Globus pallidus (tissue), 1 donor: ENCODE measurements around the gene DUSP1.
A peak's percentile ranks its signal among the peaks of the same experiment; 100 is the strongest.

Experiments used
- DNase-seq: peaks from one replicate; pipeline ENCODE4 v3.0.0-alpha.2; 2015; ENCODE audit warnings: low spot score

The DUSP1 gene

DNA sequence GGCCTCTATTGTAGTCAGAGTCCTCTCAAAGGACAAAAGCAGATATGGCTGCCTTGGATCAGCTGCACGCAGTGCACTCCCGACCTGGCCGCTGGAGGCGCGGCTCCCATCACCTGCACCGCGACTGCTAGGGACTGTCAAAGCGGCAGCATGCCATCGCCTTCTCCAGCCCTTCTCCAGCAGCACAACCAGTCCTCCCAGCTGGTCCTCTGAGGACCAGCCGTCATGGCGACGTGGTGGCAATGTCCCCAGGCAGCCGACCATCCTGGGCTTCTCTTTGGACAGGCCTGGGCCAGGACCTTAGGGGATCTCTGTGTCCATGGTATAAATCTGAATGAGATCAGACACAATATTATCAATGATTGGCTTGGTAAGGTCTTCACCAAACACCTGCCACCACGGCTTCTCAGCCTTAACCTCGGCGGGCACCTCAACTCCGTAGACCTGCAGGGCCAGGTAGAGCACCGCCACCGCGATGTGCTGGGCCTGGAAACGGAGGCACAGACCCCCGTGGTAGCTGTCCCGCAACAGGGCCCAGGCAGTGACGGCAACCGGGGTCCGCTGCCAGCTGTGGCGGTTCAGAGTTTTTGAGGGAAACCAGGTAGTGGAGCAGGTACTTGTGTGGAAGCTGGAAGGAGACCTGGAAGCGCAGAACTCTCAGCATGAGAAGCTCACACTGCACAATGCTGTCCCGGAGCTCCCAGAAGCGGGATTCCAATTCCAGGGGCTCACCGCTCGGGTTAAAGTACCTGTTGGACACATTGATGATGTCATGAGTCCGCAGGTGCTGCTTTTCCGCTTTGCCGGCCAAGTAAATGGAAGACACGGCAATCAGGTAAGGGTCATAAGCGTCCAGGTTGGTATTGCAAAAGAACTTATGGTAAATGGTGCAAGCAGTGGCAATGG is 8.5 kb downstream of the DUSP1 start:
- no peak for DNase-seq

GRCh38 chr5:172760959-172761358 is 10.0 kb downstream of the DUSP1 start:
- no peak for DNase-seq

DNA sequence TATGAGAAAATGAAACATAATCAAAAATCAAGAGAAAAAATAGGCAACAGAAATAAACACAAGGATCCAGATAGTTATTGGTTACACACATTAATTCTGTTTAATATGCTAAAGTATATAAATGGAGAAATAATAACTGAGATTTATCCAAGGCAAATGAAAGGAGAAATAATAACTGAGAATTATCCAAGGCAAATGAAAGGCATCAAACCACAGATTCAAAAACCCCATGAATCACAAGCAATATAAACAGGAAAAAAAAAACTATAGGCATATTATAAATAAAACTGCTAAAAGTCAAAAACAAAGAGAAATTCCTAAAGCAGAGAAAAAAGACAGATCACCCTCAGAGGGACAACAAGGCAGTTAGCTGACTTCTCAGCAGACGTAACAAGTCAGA is 10.9 kb downstream of the DUSP1 start:
- no peak for DNase-seq

DNA sequence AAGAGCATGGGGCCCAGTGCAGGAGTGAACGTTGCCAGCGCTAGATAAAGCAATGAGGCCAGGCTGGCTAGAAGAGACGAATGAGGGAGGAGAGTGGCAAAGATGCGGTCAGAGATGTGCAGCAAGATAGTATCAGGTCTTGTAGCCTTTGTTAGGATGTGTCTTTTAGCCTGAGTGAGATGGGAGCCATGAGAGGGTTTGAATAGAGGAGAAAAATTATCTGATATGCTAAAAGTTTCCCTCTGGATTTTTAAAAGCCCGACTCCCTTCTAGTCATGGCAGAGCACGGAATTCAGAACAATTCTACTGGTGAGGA is 12.2 kb downstream of the DUSP1 start:
- DNase-seq: no peak

GRCh38 chr5:172758077-172758833 is 12.7 kb downstream of the DUSP1 start:
- DNase-seq: no peak

DNA sequence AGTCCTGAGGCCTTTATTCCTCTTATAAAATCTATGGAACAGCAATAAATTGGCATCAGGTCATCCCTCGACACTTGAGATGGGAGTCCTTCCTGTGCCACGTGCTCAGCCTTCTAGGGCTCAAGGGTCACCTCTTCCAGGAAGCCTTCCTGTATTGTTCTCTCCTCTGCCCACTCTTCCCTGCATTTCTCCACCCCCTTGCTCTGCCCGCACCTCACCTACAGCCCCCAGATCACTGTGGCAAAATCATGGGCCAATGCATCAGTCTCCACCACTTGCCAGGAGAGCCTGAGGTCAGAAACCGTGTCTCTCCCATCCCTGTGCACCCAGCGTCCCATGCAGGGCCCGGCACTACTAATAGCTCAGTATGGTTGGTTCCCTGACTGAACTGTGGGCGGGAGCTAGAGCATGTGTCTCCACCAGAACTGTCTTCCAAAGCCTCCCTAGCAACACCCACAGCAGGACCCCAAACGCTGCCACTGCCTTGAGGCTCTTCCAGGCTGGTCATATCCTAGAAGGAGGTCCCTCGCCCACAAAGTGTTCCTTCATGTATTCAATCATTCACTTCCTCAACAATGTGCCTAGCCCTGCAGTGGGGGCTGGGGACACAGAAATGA is 13.5 kb downstream of the DUSP1 start:
- no peak for DNase-seq

GRCh38 chr5:172756764-172757393 is 14.1 kb downstream of the DUSP1 start:
- DNase-seq: no peak

- no peak for DNase-seq
Observed at GRCh38 chr5:172754596-172755356, 16.2 kb downstream of the DUSP1 start.

GRCh38 chr5:172753101-172753500 is 17.9 kb downstream of the DUSP1 start:
- DNase-seq: no peak

DNA sequence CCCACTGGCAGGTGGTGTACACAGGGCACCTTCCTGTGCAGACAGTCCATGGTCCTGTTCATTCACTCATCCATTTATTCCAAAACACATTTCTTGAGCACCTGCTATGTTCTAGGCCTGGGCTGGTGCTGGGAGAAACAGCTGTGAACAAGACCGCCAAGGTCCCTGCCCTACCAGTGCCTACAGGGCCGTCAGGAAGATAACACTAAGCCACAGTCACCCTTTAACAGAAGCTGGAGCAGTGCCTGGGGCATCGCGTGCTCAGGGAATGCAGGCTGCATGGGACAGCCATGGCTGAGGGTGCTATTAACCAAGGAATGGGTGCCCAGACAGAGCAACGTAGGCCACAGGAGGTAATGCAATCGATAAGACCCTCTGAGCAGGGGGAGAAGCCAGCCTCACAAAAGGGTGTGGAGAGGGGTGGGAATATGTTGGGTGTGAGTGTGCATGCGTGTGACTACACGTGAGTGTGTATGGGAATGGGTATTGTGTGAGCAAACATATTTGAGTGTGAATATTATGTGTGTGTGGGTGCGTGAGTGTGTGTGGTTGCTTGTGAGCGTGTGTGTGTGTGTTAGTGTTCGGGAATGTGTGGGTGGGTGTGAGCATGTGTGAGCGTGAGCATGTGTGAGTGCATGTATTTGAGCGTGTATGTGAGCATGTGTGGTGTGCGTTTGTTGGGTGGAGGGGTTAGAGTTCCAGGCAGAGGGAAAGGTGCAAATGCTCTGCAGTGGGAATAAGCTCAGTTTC is 19.1 kb downstream of the DUSP1 start:
- DNase-seq: no peak

GRCh38 chr5:172749881-172750633 is 20.9 kb downstream of the DUSP1 start:
- DNase-seq: peak; percentile 41

GRCh38 chr5:172749076-172749475 is 21.9 kb downstream of the DUSP1 start:
- DNase-seq: no peak

DNA sequence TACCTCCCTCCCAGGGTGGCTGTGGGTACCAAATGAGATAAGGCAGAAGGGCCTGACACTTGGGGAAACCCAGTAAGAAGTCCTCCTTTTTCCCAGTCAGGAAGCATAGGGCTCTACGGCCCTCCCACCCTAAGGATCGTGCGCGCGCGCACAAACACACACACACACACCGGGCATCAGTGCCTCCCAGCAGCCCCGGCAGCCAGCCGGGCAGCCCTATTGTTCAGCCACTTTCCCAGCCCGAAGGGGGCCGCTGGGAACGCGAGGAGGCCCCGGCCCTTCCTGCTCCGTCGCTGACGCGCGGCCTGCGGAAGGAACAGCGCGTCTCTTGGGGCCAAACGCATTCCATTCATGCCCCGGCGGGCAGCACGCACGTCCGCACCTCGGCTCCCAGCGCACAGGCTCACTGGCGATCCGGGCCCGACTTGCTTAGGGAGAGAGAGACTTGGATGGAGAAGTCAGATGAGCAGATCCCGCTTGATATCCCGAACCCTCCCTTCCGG is 22.6 kb downstream of the DUSP1 start:
- no peak for DNase-seq

GRCh38 chr5:172747471-172747870 is 23.5 kb downstream of the DUSP1 start:
- no peak for DNase-seq

DNA sequence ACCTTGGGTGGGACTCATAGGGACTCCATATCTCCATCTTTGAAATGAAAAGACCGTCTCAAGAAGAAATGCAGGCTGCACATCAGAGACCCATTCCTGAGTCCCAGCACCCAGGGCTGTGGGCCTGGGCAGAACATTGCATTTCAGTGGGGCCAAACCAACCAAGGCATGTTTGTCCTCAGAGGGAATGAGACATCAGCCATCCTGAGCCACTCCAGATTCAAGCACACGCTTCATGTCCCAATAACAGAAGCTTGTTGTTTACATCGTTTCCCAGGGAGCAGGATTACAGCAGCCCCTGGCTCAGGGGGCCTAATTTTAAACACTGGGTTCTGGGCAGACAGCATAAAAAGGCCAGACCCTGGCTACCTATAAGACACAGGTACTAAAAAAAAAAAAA is 24.3 kb downstream of the DUSP1 start:
- no peak for DNase-seq

DNA sequence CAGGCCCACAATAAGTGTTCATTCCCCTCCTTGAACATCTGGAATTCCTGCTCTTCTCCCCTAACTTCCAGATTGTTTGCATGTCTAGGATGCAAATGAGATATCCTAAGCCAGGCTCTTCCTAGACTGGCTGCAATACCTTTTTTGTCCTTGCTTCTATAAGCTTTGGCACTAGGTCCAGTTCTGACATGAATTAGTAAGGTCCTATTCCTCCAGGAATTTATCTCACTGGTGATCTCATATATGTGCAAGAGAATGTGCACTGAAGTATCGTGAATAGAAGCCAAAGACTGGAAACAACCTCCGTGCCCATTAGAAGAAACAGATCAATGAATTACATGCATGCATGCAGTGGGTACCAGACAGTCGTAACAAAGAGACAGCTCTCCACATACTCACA is 25.2 kb downstream of the DUSP1 start:
- no peak for DNase-seq

DNA sequence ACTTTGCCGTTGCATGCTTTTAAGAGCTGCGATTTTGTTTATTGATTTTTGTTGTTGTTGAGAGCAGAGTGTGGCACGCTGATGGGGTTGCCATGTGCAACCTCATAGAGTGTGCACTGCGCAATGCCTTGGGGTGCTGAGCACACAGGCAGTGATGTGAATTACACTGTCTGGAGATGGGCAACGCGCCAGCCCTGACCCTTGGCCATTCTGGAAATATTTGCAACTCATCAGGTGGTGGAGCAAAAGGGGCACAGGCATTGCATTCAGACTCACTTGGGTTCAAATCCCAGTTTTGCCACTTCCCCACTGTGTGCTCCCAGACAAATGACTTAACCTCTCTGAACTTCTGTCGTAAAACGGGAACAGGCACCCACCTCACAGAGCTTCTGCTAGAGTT is 25.6 kb downstream of the DUSP1 start:
- DNase-seq: no peak

DNA sequence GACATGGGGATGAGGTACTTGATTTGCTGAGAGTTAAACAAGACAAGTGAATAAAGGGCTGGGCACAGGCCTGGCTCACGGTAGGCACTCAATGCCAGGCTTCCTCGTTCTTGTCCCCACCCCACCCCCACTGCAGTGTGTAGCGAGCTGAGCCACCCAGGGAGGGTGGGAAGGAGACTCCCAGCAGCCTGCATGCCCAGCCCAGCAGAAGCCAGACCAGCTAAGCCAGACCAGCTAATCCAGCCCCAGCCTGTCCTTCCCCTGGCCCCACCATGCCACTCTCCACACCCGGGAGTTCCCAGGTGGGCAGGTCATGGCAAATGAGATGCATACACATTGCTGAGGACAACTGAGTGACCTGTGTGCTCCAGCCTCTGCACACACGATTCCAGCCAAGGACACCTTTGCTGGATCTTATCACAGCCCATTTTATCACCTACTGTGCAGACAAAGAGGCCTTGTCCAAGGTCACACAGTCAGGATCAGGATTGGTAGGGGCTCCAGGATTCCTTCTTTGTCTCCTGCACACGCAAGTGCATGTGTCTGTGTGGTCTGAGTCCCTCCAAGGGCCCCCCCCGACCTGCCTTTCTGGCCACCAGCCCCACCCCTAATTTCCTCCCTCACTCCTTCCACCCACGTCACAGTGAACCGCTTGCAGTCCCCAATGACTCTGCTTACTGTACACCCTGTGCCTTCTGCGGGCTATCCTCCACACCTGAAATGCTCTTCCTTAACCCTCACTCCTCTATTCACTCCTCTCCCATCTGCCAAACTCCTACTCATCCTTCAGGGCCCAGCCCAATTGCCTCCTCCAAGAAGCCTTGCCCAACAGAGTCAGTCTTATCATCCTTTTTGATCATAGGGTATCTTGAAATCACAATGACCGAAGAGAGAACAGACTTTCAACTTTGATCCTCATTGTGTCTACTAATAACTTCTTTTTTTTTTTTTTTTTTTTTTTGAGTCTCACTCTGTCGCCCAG is 26.6 kb downstream of the DUSP1 start:
- no peak for DNase-seq
